Fibroblast of mammary gland (primary cell): ENCODE data around the gene TAOK3.
"Not testable (repeated sequence)": the region's sequence is repeated elsewhere in the genome, so short reads cannot be mapped to it uniquely, and the experiment has no call there.

ENCODE experiments used
- DNase-seq: peaks from one replicate; pipeline ENCODE4 v3.0.0-alpha.2; 2010; ENCODE audit warnings: low read depth
- H3K4me3 ChIP-seq: 2 replicates; pipeline ENCODE4 v1.5.1; 2011; ENCODE audit warnings: low read depth, mild to moderate bottlenecking, low read length, moderate library complexity; ENCODE audit not compliant: control insufficient read depth
- TF ChIP-seq, protein P1 (sequence below): conservative IDR thresholded peaks from 2 replicates; pipeline ENCODE4 v1.5.1; 2011; ENCODE audit warnings: low read depth, low read length, inconsistent platforms; ENCODE audit not compliant: control insufficient read depth, insufficient read depth

Gene TAOK3

GRCh38 chr12:118372541-118373495, at the start of gene TAOK3:
Gene TAOK3 (minus strand): TSS chr12:118372907. CDS start chr12:118255567, 117,340 bp downstream.
- TF ChIP-seq, protein P1, sequence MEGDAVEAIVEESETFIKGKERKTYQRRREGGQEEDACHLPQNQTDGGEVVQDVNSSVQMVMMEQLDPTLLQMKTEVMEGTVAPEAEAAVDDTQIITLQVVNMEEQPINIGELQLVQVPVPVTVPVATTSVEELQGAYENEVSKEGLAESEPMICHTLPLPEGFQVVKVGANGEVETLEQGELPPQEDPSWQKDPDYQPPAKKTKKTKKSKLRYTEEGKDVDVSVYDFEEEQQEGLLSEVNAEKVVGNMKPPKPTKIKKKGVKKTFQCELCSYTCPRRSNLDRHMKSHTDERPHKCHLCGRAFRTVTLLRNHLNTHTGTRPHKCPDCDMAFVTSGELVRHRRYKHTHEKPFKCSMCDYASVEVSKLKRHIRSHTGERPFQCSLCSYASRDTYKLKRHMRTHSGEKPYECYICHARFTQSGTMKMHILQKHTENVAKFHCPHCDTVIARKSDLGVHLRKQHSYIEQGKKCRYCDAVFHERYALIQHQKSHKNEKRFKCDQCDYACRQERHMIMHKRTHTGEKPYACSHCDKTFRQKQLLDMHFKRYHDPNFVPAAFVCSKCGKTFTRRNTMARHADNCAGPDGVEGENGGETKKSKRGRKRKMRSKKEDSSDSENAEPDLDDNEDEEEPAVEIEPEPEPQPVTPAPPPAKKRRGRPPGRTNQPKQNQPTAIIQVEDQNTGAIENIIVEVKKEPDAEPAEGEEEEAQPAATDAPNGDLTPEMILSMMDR: no peak
- peak; percentile 98 for DNase-seq
- H3K4me3 ChIP-seq: peak within 1 kb of the TSS; percentile 89

DNA sequence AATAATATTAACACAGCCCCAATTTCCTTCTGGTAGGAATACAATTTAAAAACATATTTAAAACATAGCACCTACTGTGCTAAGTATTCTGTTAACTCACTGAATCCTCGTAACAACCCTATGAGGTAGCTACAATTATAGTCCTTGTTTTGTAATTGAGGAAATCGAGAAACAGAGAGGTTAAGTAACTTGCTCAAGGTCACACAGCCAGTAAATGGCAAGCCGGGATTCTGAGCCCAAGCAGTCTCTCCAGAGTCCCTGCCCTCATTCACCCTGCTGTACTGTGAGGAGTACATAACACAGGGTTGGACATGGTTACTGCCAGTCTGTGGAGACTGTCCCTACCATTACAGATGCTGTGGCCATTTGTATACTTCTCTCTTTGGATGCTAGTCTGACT, 48.0 kb upstream of the TAOK3 start:
- no peak for DNase-seq
- TF ChIP-seq, protein P1: no peak
- no peak overlapping the region for H3K4me3 ChIP-seq

DNA sequence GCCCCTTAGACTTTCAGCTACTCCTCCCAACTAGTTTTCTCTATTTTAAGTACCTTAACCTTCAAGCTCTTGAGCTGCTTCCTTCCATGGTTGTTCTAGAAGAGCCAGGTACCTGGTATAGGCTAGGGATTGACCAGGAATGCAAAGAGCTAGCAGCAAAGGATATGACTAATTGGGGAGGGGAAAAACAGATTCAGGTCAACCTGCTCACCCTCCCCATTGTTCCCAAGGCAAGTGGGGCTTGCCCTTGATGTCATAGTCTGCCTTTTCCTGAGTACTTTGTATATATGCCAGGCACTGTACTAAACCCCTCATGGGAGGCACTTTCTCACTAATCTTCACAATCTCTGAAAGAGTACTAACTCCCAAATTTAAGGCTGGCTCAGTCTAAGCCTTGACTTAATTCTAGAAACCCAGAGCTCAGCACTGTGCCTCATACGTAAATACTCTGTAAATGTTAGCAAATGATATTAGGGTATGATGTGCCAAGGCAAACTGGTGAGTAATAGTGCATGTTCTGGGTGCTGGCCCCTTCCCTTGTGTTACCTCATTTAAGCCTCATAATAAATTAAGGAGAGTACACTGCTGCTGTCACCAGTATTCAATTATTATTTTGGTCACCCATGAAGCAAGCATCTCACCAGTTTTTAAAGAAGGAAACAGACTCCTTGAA, 45.8 kb upstream of the TAOK3 start:
- H3K4me3 ChIP-seq: no peak overlapping the region
- DNase-seq: peak; percentile 61
- TF ChIP-seq, protein P1: no peak

- no peak overlapping the region for H3K4me3 ChIP-seq
- TF ChIP-seq, protein P1: no peak
- DNase-seq: no peak
Observed at GRCh38 chr12:118417942-118418341, 45.2 kb upstream of the TAOK3 start.

GRCh38 chr12:118409834-118410233, 37.1 kb upstream of the TAOK3 start:
- DNase-seq: no peak
- TF ChIP-seq, protein P1: no peak
- H3K4me3 ChIP-seq: no peak overlapping the region

- DNase-seq, H3K4me3 ChIP-seq: not testable (repeated sequence)
Observed at GRCh38 chr12:118408241-118408640, 35.5 kb upstream of the TAOK3 start.
